ENCODE results near the gene RAF1. TPM values are rescaled to one million over a fixed set of nuclear protein-coding genes. Genes with fewer than 3 reads are reported as not detected.

Gene RAF1
- polyA plus RNA-seq, 3 donors from 2014 or later = 44.3 to 87.2 (median 81.7) TPM

GRCh38 chr3:12622335-12622734, 41.6 kb downstream of the RAF1 start:
- Mint-ChIP-seq H3K9me3 (no peaks in the 10 kb centered on the region), H3K4me1 (peaks cover 48 to 59% of the 10 kb centered on the region in 2 donors), H3K27ac (peak overlapping the region in 5 of 6 donors; percentile 10 to 82 (median 48)), H3K36me3 (peaks cover 0 to 4% (median 4%) of the 10 kb centered on the region in 3 donors), H3K27me3 (ENCODE audit: low read depth in 3 of 3) (no peaks in the 10 kb centered on the region), H3K4me3 (peak overlapping the region in 3 of 5 donors; percentile 0 to 30 (median 12))
- no peak for DNase-seq

GRCh38 chr3:12620729-12621128, 43.2 kb downstream of the RAF1 start:
- peaks cover 41 to 54% of the 10 kb centered on the region in 2 donors for H3K4me1 Mint-ChIP-seq
- H3K27ac Mint-ChIP-seq = peak overlapping the region in 3 of 6 donors; percentile 18 to 23 (median 20)
- DNase-seq = no peak
- H3K9me3 Mint-ChIP-seq = no peaks in the 10 kb centered on the region
- H3K27me3 Mint-ChIP-seq (ENCODE audit: low read depth in 3 of 3) = no peaks in the 10 kb centered on the region
- no peak overlapping the region for H3K4me3 Mint-ChIP-seq
- H3K36me3 Mint-ChIP-seq = peaks cover 7 to 12% (median 11%) of the 10 kb centered on the region in 3 donors

- peak overlapping the region in 2 of 6 donors; percentile 20 to 23 for H3K27ac Mint-ChIP-seq
- H3K27me3 Mint-ChIP-seq (ENCODE audit: low read depth in 3 of 3) = no peaks in the 10 kb centered on the region
- H3K9me3 Mint-ChIP-seq = no peaks in the 10 kb centered on the region
- no peak for DNase-seq
- H3K4me1 Mint-ChIP-seq = peaks cover 37 to 49% of the 10 kb centered on the region in 2 donors
- no peak overlapping the region for H3K4me3 Mint-ChIP-seq
- H3K36me3 Mint-ChIP-seq = peaks cover 7 to 15% (median 11%) of the 10 kb centered on the region in 3 donors
These were observed 43.6 kb downstream of the RAF1 start for GRCh38 chr3:12620305-12620704.

GRCh38 chr3:12618426-12618825, 45.5 kb downstream of the RAF1 start:
- Mint-ChIP-seq H3K4me1 (peaks cover 29 to 51% of the 10 kb centered on the region in 2 donors), H3K4me3 (no peak overlapping the region), H3K27me3 (ENCODE audit: low read depth in 3 of 3) (no peaks in the 10 kb centered on the region), H3K9me3 (no peaks in the 10 kb centered on the region), H3K36me3 (peaks cover 7 to 15% (median 11%) of the 10 kb centered on the region in 3 donors), H3K27ac (peak overlapping the region in 2 of 6 donors; percentile 2 to 27)
- no peak for DNase-seq

- H3K27me3 Mint-ChIP-seq (ENCODE audit: low read depth in 3 of 3) = no peaks in the 10 kb centered on the region
- peaks cover 7 to 23% (median 11%) of the 10 kb centered on the region in 3 donors for H3K36me3 Mint-ChIP-seq
- H3K27ac Mint-ChIP-seq = peak overlapping the region in 4 of 6 donors; percentile 1 to 59 (median 25)
- no peaks in the 10 kb centered on the region for H3K9me3 Mint-ChIP-seq
- H3K4me3 Mint-ChIP-seq = no peak overlapping the region
- H3K4me1 Mint-ChIP-seq = peaks cover 37 to 52% of the 10 kb centered on the region in 2 donors
- no peak for DNase-seq
These were observed 48.7 kb downstream of the RAF1 start for GRCh38 chr3:12615266-12615665.

- H3K9me3 Mint-ChIP-seq = no peaks in the 10 kb centered on the region
- peak overlapping the region; percentile 63 to 88 (median 86) for H3K27ac Mint-ChIP-seq
- no peak for DNase-seq
- peaks cover 40 to 62% of the 10 kb centered on the region in 2 donors for H3K4me1 Mint-ChIP-seq
- no peaks in the 10 kb centered on the region for H3K27me3 Mint-ChIP-seq (ENCODE audit: low read depth in 3 of 3)
- H3K36me3 Mint-ChIP-seq = peaks cover 12 to 34% (median 17%) of the 10 kb centered on the region in 3 donors
- peak overlapping the region in 2 of 5 donors; percentile 35 to 63 for H3K4me3 Mint-ChIP-seq
These were observed 50.7 kb downstream of the RAF1 start for GRCh38 chr3:12613250-12613649.

- H3K9me3 Mint-ChIP-seq = no peaks in the 10 kb centered on the region
- peak overlapping the region; percentile 63 to 88 (median 86) for H3K27ac Mint-ChIP-seq
- peak overlapping the region; percentile 14 to 63 (median 50) for H3K4me3 Mint-ChIP-seq
- peaks cover 40 to 62% of the 10 kb centered on the region in 2 donors for H3K4me1 Mint-ChIP-seq
- DNase-seq = peak in 1 of 3 donors; percentile 12
- no peaks in the 10 kb centered on the region for H3K27me3 Mint-ChIP-seq (ENCODE audit: low read depth in 3 of 3)
- peaks cover 15 to 35% (median 18%) of the 10 kb centered on the region in 3 donors for H3K36me3 Mint-ChIP-seq
These were observed 51.2 kb downstream of the RAF1 start for GRCh38 chr3:12612514-12613226.

GRCh38 chr3:12611117-12611516, 52.8 kb downstream of the RAF1 start:
- no peak overlapping the region for H3K4me3 Mint-ChIP-seq
- H3K27ac Mint-ChIP-seq = peak overlapping the region in 2 of 6 donors; percentile 17 to 40
- H3K4me1 Mint-ChIP-seq = peaks cover 46 to 67% of the 10 kb centered on the region in 2 donors
- peaks cover 15 to 37% (median 17%) of the 10 kb centered on the region in 3 donors for H3K36me3 Mint-ChIP-seq
- H3K27me3 Mint-ChIP-seq (ENCODE audit: low read depth in 3 of 3) = peaks cover 3 to 4% (median 4%) of the 10 kb centered on the region in 3 donors
- DNase-seq = no peak
- no peaks in the 10 kb centered on the region for H3K9me3 Mint-ChIP-seq

GRCh38 chr3:12608376-12608775, 55.5 kb downstream of the RAF1 start:
- Mint-ChIP-seq H3K27me3 (ENCODE audit: low read depth in 3 of 3) (peaks cover 3 to 4% (median 4%) of the 10 kb centered on the region in 3 donors), H3K4me3 (no peak overlapping the region), H3K36me3 (peaks cover 19 to 43% (median 20%) of the 10 kb centered on the region in 3 donors), H3K4me1 (peaks cover 41 to 58% of the 10 kb centered on the region in 2 donors), H3K9me3 (no peaks in the 10 kb centered on the region), H3K27ac (no peak overlapping the region)
- DNase-seq = no peak

- Mint-ChIP-seq H3K27ac (no peak overlapping the region), H3K9me3 (no peaks in the 10 kb centered on the region), H3K36me3 (peaks cover 21 to 52% (median 31%) of the 10 kb centered on the region in 3 donors), H3K4me1 (peaks cover 9 to 27% of the 10 kb centered on the region in 2 donors), H3K4me3 (no peak overlapping the region), H3K27me3 (ENCODE audit: low read depth in 3 of 3) (peaks cover 3 to 4% (median 4%) of the 10 kb centered on the region in 3 donors)
- DNase-seq = no peak
These were observed 59.9 kb downstream of the RAF1 start for GRCh38 chr3:12603969-12604368.

- Mint-ChIP-seq H3K27ac (no peak overlapping the region), H3K36me3 (peaks cover 7 to 44% (median 18%) of the 10 kb centered on the region in 3 donors), H3K9me3 (no peaks in the 10 kb centered on the region), H3K27me3 (ENCODE audit: low read depth in 3 of 3) (no peaks in the 10 kb centered on the region), H3K4me3 (no peak overlapping the region), H3K4me1 (peaks cover 1 to 14% of the 10 kb centered on the region in 2 donors)
- no peak for DNase-seq
These were observed 62.8 kb downstream of the RAF1 start for GRCh38 chr3:12601072-12601471.

- no peaks in the 10 kb centered on the region for H3K9me3 Mint-ChIP-seq
- no peak overlapping the region for H3K4me3 Mint-ChIP-seq
- H3K4me1 Mint-ChIP-seq = peaks cover 0 to 9% of the 10 kb centered on the region in 2 donors
- H3K27me3 Mint-ChIP-seq (ENCODE audit: low read depth in 3 of 3) = no peaks in the 10 kb centered on the region
- H3K27ac Mint-ChIP-seq = no peak overlapping the region
- H3K36me3 Mint-ChIP-seq = peaks cover 15 to 53% (median 19%) of the 10 kb centered on the region in 3 donors
- DNase-seq = no peak
These were observed 65.0 kb downstream of the RAF1 start for GRCh38 chr3:12598890-12599289.

- Mint-ChIP-seq H3K36me3 (peaks cover 13 to 51% (median 18%) of the 10 kb centered on the region in 3 donors), H3K27ac (peak overlapping the region in 3 of 6 donors; percentile 43 to 61 (median 46)), H3K4me1 (peaks cover 0 to 5% of the 10 kb centered on the region in 2 donors)
These were observed 70.4 kb downstream of the RAF1 start for GRCh38 chr3:12593473-12593872.

GRCh38 chr3:12591997-12592715, 71.8 kb downstream of the RAF1 start:
- H3K36me3 Mint-ChIP-seq = peaks cover 13 to 49% (median 18%) of the 10 kb centered on the region in 3 donors
- no peaks in the 10 kb centered on the region for H3K27me3 Mint-ChIP-seq (ENCODE audit: low read depth in 3 of 3)
- H3K9me3 Mint-ChIP-seq = no peaks in the 10 kb centered on the region
- H3K27ac Mint-ChIP-seq = peak overlapping the region in 3 of 6 donors; percentile 40 to 53 (median 42)
- H3K4me1 Mint-ChIP-seq = peaks cover 0 to 5% of the 10 kb centered on the region in 2 donors
- DNase-seq = no peak
- H3K4me3 Mint-ChIP-seq = no peak overlapping the region

More at GRCh38 chr3:12593473-12593872, 70.4 kb downstream of the RAF1 start:
- H3K9me3 Mint-ChIP-seq = no peaks in the 10 kb centered on the region
- no peak for DNase-seq
- H3K4me3 Mint-ChIP-seq = no peak overlapping the region
- no peaks in the 10 kb centered on the region for H3K27me3 Mint-ChIP-seq (ENCODE audit: low read depth in 3 of 3)

Data from immature natural killer cell (primary cell).